Fibroblast of lung (primary cell): ENCODE results near the gene TGFB2. TPM values are rescaled to one million over a fixed set of nuclear protein-coding genes. Genes with fewer than 3 reads are reported as not detected.
A peak's percentile ranks its signal among the peaks of the same experiment; 100 is the strongest.

ENCODE experiments used
- DNase-seq, 2 donors: peaks; one replicate each; pipeline versions ENCODE4 v3.0.0 to v3.0.0-alpha.2; 2010; ENCODE audit warnings: low read depth in 2 of 2
- H2AFZ ChIP-seq: 2 replicates; pipeline ENCODE4 v1.5.1; 2012; ENCODE audit warnings: low read length, control low read depth, inconsistent platforms
- H3K27ac ChIP-seq: 2 replicates; pipeline ENCODE4 v1.5.1; 2011; ENCODE audit warnings: low read length, control low read depth; ENCODE audit not compliant: insufficient read depth
- H3K27me3 ChIP-seq: 2 replicates; pipeline ENCODE4 v1.5.1; 2011; ENCODE audit warnings: mild to moderate bottlenecking, low read length; ENCODE audit not compliant: control insufficient read depth, insufficient read depth
- H3K36me3 ChIP-seq: 2 replicates; pipeline ENCODE4 v1.5.1; 2011; ENCODE audit warnings: low read length; ENCODE audit not compliant: control insufficient read depth, insufficient read depth
- H3K4me1 ChIP-seq: 2 replicates; pipeline ENCODE4 v1.5.1; 2011; ENCODE audit warnings: low read length; ENCODE audit not compliant: control insufficient read depth, insufficient read depth; ENCODE audit errors: extremely low read depth
- H3K4me2 ChIP-seq: 2 replicates; pipeline ENCODE4 v1.5.1; 2011; ENCODE audit warnings: low read length, control low read depth; ENCODE audit not compliant: insufficient read depth; ENCODE audit errors: extremely low read depth
- H3K4me3 ChIP-seq, 4 experiments: fragments of 200-600 bp in 1 of 4; sonication (generic) in 1 of 4; replicated peaks in 1 of 4; 2 replicates each; pipeline ENCODE4 v1.5.1; 2011 to 2016; ENCODE audit warnings: low read length in 4 of 4, low read depth in 3 of 4, mild to moderate bottlenecking in 3 of 4, control low read depth in 2 of 4, inconsistent platforms in 1 of 4, mixed read lengths in 1 of 4; ENCODE audit not compliant: insufficient read depth in 1 of 4; ENCODE audit errors: control extremely low read depth in 1 of 4
- H3K79me2 ChIP-seq: 2 replicates; pipeline ENCODE4 v1.5.1; 2012; ENCODE audit warnings: mild to moderate bottlenecking, low read length, inconsistent platforms; ENCODE audit not compliant: control insufficient read depth, insufficient read depth
- H3K9ac ChIP-seq: 2 replicates; pipeline ENCODE4 v1.5.1; 2011; ENCODE audit warnings: mild to moderate bottlenecking, low read length, control low read depth; ENCODE audit not compliant: insufficient read depth
- H3K9me3 ChIP-seq: 2 replicates; pipeline ENCODE4 v1.5.1; 2012; ENCODE audit warnings: low read depth, low read length; ENCODE audit not compliant: control insufficient read depth, insufficient read depth
- H4K20me1 ChIP-seq: 2 replicates; pipeline ENCODE4 v1.5.1; 2011; ENCODE audit warnings: low read length; ENCODE audit not compliant: control insufficient read depth, insufficient read depth; ENCODE audit errors: extremely low read depth
- EZH2 ChIP-seq: IDR thresholded peaks from 2 replicates; pipeline ENCODE4 v1.5.1; 2012; ENCODE audit warnings: low read length, control low read depth, mild to moderate bottlenecking; ENCODE audit errors: missing control alignments
- polyA plus RNA-seq, 2 donors: library from polyadenylated mRNA; depleted of rRNA in 1 of 2; stranded (reverse) in 1 of 2; unstranded in 1 of 2; fragments of >200 nt; gene quantifications; 2 replicates each; pipeline ENCODE4 v1.2.1, GENCODE V29; 2011 to 2012; ENCODE audit warnings: missing spikeins in 1 of 2
- total RNA-seq: library from RNA; depleted of rRNA; stranded (reverse); fragments of >200 nt; gene quantifications from 2 replicates; pipeline ENCODE4 v1.2.1, GENCODE V29; 2014
- TF ChIP-seq, protein P1 (sequence below), 2 donors: IDR thresholded peaks in 1 of 2; conservative IDR thresholded peaks in 1 of 2; 1 replicate in 1 of 2; 2 replicates in 1 of 2; pipeline ENCODE4 v1.5.1; 2011 to 2012; ENCODE audit warnings: low read length in 2 of 2, control low read depth in 1 of 2, inconsistent platforms in 1 of 2, low read depth in 1 of 2, mild to moderate bottlenecking in 1 of 2

Gene TGFB2
- total and polyA plus RNA-seq, 2 donors (not counting 1 experiment from before 2014, with no cell fraction given) = 13.9 to 29.1 TPM

DNA sequence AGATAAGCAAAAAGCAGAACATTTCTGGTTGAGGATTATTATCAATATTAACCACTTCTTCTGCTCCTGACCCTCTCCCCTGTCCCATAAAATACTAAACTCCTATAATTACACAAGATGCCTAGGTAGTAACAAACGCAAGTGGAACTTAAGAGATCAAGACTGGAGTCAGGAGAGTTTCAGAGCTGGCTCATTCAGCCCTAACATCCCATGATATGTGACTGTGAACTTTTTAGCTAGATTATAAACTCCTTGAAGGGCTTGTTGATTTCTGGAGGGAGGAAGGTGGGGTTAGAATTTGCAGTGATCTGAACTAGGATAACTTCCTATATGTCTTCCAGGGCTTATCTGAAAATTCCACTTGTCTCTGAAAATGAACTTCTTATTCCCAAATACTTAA, 130.6 kb downstream of the TGFB2 start:
- H2AFZ ChIP-seq = no peak overlapping the region
- H3K79me2 ChIP-seq = no peaks in the 10 kb centered on the region
- peaks cover 13% of the 10 kb centered on the region for H3K4me1 ChIP-seq
- H3K4me3 ChIP-seq = no peak overlapping the region
- no peak overlapping the region for H3K9ac ChIP-seq
- no peaks in the 10 kb centered on the region for H3K9me3 ChIP-seq
- DNase-seq = no peak
- no peaks in the 10 kb centered on the region for H4K20me1 ChIP-seq
- H3K27me3 ChIP-seq = no peaks in the 10 kb centered on the region
- no peaks in the 10 kb centered on the region for H3K36me3 ChIP-seq
- peak overlapping the region; percentile 6 for H3K27ac ChIP-seq
- TF ChIP-seq, protein P1, sequence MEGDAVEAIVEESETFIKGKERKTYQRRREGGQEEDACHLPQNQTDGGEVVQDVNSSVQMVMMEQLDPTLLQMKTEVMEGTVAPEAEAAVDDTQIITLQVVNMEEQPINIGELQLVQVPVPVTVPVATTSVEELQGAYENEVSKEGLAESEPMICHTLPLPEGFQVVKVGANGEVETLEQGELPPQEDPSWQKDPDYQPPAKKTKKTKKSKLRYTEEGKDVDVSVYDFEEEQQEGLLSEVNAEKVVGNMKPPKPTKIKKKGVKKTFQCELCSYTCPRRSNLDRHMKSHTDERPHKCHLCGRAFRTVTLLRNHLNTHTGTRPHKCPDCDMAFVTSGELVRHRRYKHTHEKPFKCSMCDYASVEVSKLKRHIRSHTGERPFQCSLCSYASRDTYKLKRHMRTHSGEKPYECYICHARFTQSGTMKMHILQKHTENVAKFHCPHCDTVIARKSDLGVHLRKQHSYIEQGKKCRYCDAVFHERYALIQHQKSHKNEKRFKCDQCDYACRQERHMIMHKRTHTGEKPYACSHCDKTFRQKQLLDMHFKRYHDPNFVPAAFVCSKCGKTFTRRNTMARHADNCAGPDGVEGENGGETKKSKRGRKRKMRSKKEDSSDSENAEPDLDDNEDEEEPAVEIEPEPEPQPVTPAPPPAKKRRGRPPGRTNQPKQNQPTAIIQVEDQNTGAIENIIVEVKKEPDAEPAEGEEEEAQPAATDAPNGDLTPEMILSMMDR (conservative IDR thresholded peaks at IDR 0.05 in 1 of 2, IDR thresholded peaks at IDR 0.05 in 1 of 2; ENCODE audit: low read depth in 1 of 2, low read length in 2 of 2) = no peak
- TF ChIP-seq EZH2 = no peak
- no peak overlapping the region for H3K4me2 ChIP-seq

DNA sequence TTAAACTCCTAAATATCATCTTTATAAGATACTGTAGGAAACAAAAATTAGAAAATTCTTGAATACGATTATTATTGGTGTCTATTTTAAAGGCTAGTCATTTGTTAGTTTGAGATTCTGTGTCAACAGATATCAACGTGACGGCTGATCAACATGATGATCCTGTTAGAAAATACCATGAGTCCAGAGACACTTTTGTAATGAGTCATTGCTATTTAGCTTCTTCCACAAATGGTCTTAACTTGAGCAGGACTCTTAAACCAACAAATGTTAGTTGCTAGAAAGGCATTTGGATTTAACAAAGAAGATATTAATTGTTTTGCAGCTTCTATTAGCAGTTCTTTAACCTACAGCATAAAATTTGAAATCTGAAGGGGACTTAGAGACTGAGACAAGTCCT, 131.2 kb downstream of the TGFB2 start:
- no peaks in the 10 kb centered on the region for H3K9me3 ChIP-seq
- peaks cover 17% of the 10 kb centered on the region for H3K4me1 ChIP-seq
- no peak overlapping the region for H2AFZ ChIP-seq
- peak; percentile 66 to 96 for DNase-seq
- H3K27ac ChIP-seq = no peak overlapping the region
- no peak overlapping the region for H3K4me3 ChIP-seq
- no peak overlapping the region for H3K4me2 ChIP-seq
- TF ChIP-seq, protein P1 (conservative IDR thresholded peaks at IDR 0.05 in 1 of 2, IDR thresholded peaks at IDR 0.05 in 1 of 2; ENCODE audit: low read depth in 1 of 2, low read length in 2 of 2) = no peak
- no peaks in the 10 kb centered on the region for H3K79me2 ChIP-seq
- H3K36me3 ChIP-seq = no peaks in the 10 kb centered on the region
- H4K20me1 ChIP-seq = no peaks in the 10 kb centered on the region
- no peak overlapping the region for H3K9ac ChIP-seq
- H3K27me3 ChIP-seq = no peaks in the 10 kb centered on the region

DNA sequence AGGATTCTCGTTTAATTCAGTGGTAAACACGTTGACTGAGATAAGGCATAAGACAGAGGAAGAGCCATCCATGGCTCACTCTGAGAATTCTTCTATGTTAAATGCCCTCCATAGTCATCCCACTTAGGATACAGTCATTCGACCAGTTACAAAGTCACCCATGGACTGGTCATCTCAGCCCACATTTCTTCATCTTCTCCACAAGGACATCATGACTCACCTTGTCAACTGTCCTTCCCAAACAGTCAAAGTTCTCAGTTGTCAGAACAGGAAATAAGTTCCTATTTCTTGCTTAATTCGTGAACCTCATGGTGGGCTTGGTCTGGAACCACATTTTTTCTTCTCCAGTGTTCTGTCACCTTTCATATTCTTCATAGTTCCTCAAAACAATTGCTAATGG, 133.2 kb downstream of the TGFB2 start:
- H3K36me3 ChIP-seq = no peaks in the 10 kb centered on the region
- no peak overlapping the region for H3K27ac ChIP-seq
- H3K4me1 ChIP-seq = peaks cover 17% of the 10 kb centered on the region

More for the DNA sequence above, 133.2 kb downstream of the TGFB2 start:
- H3K4me2 ChIP-seq = no peak overlapping the region
- no peak overlapping the region for H3K9ac ChIP-seq
- H3K4me3 ChIP-seq = no peak overlapping the region
- no peak for TF ChIP-seq EZH2
- TF ChIP-seq, protein P1 (conservative IDR thresholded peaks at IDR 0.05 in 1 of 2, IDR thresholded peaks at IDR 0.05 in 1 of 2; ENCODE audit: low read depth in 1 of 2, low read length in 2 of 2) = no peak
- no peaks in the 10 kb centered on the region for H4K20me1 ChIP-seq
- H3K79me2 ChIP-seq = no peaks in the 10 kb centered on the region
- no peak for DNase-seq
- H3K27me3 ChIP-seq = no peaks in the 10 kb centered on the region
- no peak overlapping the region for H2AFZ ChIP-seq
- no peaks in the 10 kb centered on the region for H3K9me3 ChIP-seq
